K562 (cell line): Measurements from ENCODE around the gene PDPK1. TPM values are rescaled to one million over a fixed set of nuclear protein-coding genes. Genes with fewer than 3 reads are reported as not detected.

Source experiments
- ATAC-seq: fragments of 200-7000 bp; cut with Tn5 transposase; 3 replicates; pipeline ENCODE4 v1.9.1; 2020; ENCODE audit warnings: moderate library complexity
- BruUV-seq: library from RNA; stranded (reverse); fragments of 400-500 nt; replicated peaks from 2 replicates; lab custom pipeline; 2021; lab: Mats Ljungman, UMichigan
- CTCF ChIA-PET: fragments of 300-600 bp; formaldehyde crosslinking; extraction: SDS; loops from one replicate; lab custom pipeline; 2021; ENCODE audit warnings: low intra/inter-chr PET ratio; lab: Yijun Ruan, JAX
- POLR2A ChIA-PET: fragments of 300-600, 350-650 bp; sonication (Branson Sonifier 250); formaldehyde crosslinking; extraction: SDS; loops from one replicate; lab custom pipeline; 2021; ENCODE audit warnings: antibody characterized with exemption, inconsistent platforms; lab: Yijun Ruan, JAX
- DNase-seq, 4 experiments: peaks; one replicate each; pipeline versions ENCODE4 v3.0.0 to v3.0.0-alpha.2; 2011 to 2018; ENCODE audit warnings: low spot score in 3 of 4, mixed read lengths in 3 of 4; ENCODE audit errors: extremely low read depth in 1 of 4
- FAIRE-seq: peaks from 2 replicates; lab custom pipeline; 2011; peaks lifted over from hg19 to GRCh38; lab: Jason Lieb, UNC
- H2AFZ ChIP-seq: 2 replicates; pipeline ENCODE4 v1.6.0; 2011; ENCODE audit warnings: low read depth, low read length, control low read depth, inconsistent platforms
- H3K27ac ChIP-seq: fragments of 200-600 bp; 3 replicates; pipeline ENCODE4 v1.8.0; 2011; ENCODE audit warnings: low read depth, mild to moderate bottlenecking, control low read depth, inconsistent platforms, low read length, moderate library complexity, mixed read lengths; ENCODE audit errors: extremely low read depth
- H3K27me3 ChIP-seq, 2 experiments: fragments of 300-600 bp in 1 of 2; 2 replicates in 1 of 2; 3 replicates in 1 of 2; pipeline versions ENCODE4 v1.6.0 to v1.8.0; 2011; ENCODE audit warnings: inconsistent platforms in 2 of 2, low read length in 2 of 2, mild to moderate bottlenecking in 1 of 2, mixed read lengths in 1 of 2, moderate library complexity in 1 of 2; ENCODE audit not compliant: control insufficient read depth in 2 of 2, insufficient read depth in 2 of 2
- H3K36me3 ChIP-seq: fragments of 300-600 bp; 3 replicates; pipeline ENCODE4 v1.8.0; 2011; ENCODE audit warnings: mild to moderate bottlenecking, low read length, inconsistent platforms; ENCODE audit not compliant: control insufficient read depth, insufficient read depth
- H3K4me1 ChIP-seq, 2 experiments: fragments of 200-600 bp in 1 of 2; replicated peaks in 1 of 2; 2 replicates in 1 of 2; 3 replicates in 1 of 2; pipeline versions ENCODE4 v1.5.1 to v1.8.0; 2011; ENCODE audit warnings: inconsistent platforms in 2 of 2, low read length in 2 of 2, mild to moderate bottlenecking in 1 of 2, mixed read lengths in 1 of 2, moderate library complexity in 1 of 2; ENCODE audit not compliant: control insufficient read depth in 2 of 2, insufficient read depth in 2 of 2
- H3K4me2 ChIP-seq: 2 replicates; pipeline ENCODE4 v1.6.1; 2011; ENCODE audit warnings: low read length, control low read depth, inconsistent platforms, mixed read lengths; ENCODE audit not compliant: insufficient read depth
- H3K4me3 ChIP-seq: fragments of 200-600 bp; sonication (generic), shearing (Covaris generic); 2 replicates; pipeline ENCODE4 v1.5.1; 2016; ENCODE audit warnings: control low read depth, inconsistent platforms
- H3K79me2 ChIP-seq: fragments of 200-600 bp; 3 replicates; pipeline ENCODE4 v1.8.0; 2011; ENCODE audit warnings: low read length, inconsistent platforms; ENCODE audit not compliant: control insufficient read depth, insufficient read depth
- H3K9ac ChIP-seq, 2 experiments: 2 replicates each; pipeline versions ENCODE4 v1.6.0 to v1.6.1; 2011; ENCODE audit warnings: low read depth in 2 of 2, low read length in 2 of 2, control low read depth in 1 of 2, inconsistent platforms in 1 of 2, mild to moderate bottlenecking in 1 of 2, mixed read lengths in 1 of 2; ENCODE audit not compliant: insufficient read depth in 1 of 2
- H3K9me1 ChIP-seq: one replicate; pipeline ENCODE4 v1.6.0; 2011; ENCODE audit warnings: inconsistent platforms, mild to moderate bottlenecking, low read length, moderate library complexity; ENCODE audit not compliant: control insufficient read depth, insufficient read depth
- H3K9me3 ChIP-seq: replicated peaks from 2 replicates; pipeline ENCODE4 v1.5.1; 2011; ENCODE audit warnings: low read depth, low read length, inconsistent platforms; ENCODE audit not compliant: control insufficient read depth, insufficient read depth
- H4K20me1 ChIP-seq: replicated peaks from 2 replicates; pipeline ENCODE4 v1.6.1; 2011; ENCODE audit warnings: low read length, inconsistent platforms, mixed read lengths; ENCODE audit not compliant: control insufficient read depth, insufficient read depth
- E2F1 ChIP-seq: sonication (generic); formaldehyde crosslinking; IDR thresholded peaks from 2 replicates; pipeline ENCODE4 v1.8.1; 2023; ENCODE audit warnings: mild to moderate bottlenecking, missing genetic modification reagents, moderate library complexity
- ELF4 ChIP-seq: fragments of 450-650 bp; formaldehyde crosslinking; IDR thresholded peaks from 2 replicates; pipeline ENCODE4 v1.4.0; 2022; ENCODE audit warnings: missing genetic modification characterization
- HMBOX1 ChIP-seq: sonication (generic); IDR thresholded peaks from 2 replicates; pipeline ENCODE4 v1.6.1; 2016
- IRF2 ChIP-seq: sonication (generic); formaldehyde crosslinking; IDR thresholded peaks from 2 replicates; pipeline ENCODE4 v1.8.1; 2022; ENCODE audit warnings: mild to moderate bottlenecking, missing genetic modification reagents
- NCOA1 ChIP-seq: fragments of 450-650 bp; IDR thresholded peaks from 2 replicates; pipeline ENCODE4 v1.6.1; 2016; ENCODE audit warnings: low read depth
- U2AF1 ChIP-seq: fragments of 200-400 bp; formaldehyde crosslinking; optimal IDR thresholded peaks from 2 replicates; pipeline ENCODE3; 2017; ENCODE audit warnings: mild to moderate bottlenecking, low read depth, low read length, moderate library complexity
- ZNF133 ChIP-seq: fragments of 250-450 bp; sonication (Bioruptor Pico); IDR thresholded peaks from 2 replicates; pipeline ENCODE4 v1.4.0; 2020; ENCODE audit warnings: mild to moderate bottlenecking
- ZNF436 ChIP-seq: fragments of 250-450, 450-650 bp; sonication (Bioruptor Pico); formaldehyde crosslinking; IDR thresholded peaks from 2 replicates; pipeline ENCODE4 v1.7.0; 2020; ENCODE audit warnings: mild to moderate bottlenecking
- WGBS: fragments of 100-300 bp; shearing (Covaris generic); methylation state at CpG from one replicate; pipeline ENCODE4 v1.1.6; 2016; ENCODE audit warnings: low coverage, mixed read lengths; ENCODE audit not compliant: insufficient coverage; ENCODE audit errors: missing lambda C conversion rate; 5-methylcytosine and 5-hydroxymethylcytosine counted together
- in situ Hi-C: fragments of 300-500 bp; cut with MboI; formaldehyde crosslinking; loops from 4 replicates; pipeline ENCODE4 v1.15.0; 2018; ENCODE audit warnings: inconsistent platforms, mixed read lengths
- intact Hi-C: fragments of 100-400 bp; cut with micrococcal nuclease; formaldehyde crosslinking; loops from 2 replicates; pipeline ENCODE4 v1.14.2; 2022
- polyA plus RNA-seq, 8 experiments: library from polyadenylated mRNA; depleted of rRNA in 4 of 8; stranded (reverse) in 5 of 8; unstranded in 3 of 8; fragments of >200 nt; fragmentation: Nextera tagmentation in 2 of 8; fragmentation: Illumina TruSeq in 1 of 8; extraction: Ambion mirVana in 2 of 8; extraction: Trizol in 1 of 8; gene quantifications; 2 replicates each; pipeline versions ENCODE4 v1.2.1 to v1.2.3, GENCODE V29; 2011 to 2014; ENCODE audit warnings: inconsistent platforms in 1 of 8, missing spikeins in 1 of 8
- total RNA-seq, 7 experiments: library from RNA; depleted of rRNA in 6 of 7; stranded (reverse); fragments of >200 nt in 6 of 7; fragmentation: Illumina TruSeq in 2 of 7; extraction: Trizol in 2 of 7; gene quantifications; 2 replicates each; pipeline versions ENCODE4 v1.2.1 to v1.2.3, GENCODE V29; 2011 to 2021; ENCODE audit warnings: low replicate concordance in 1 of 7
- TF ChIP-seq, protein P1 (sequence below): fragments of 250-450 bp; sonication (Bioruptor Pico); IDR thresholded peaks from 2 replicates; pipeline ENCODE4 v1.8.0; 2021; ENCODE audit warnings: mild to moderate bottlenecking, moderate library complexity
- TF ChIP-seq, protein P2 (sequence below): fragments of 450-650 bp; formaldehyde crosslinking; IDR thresholded peaks from 2 replicates; pipeline ENCODE4 v1.4.0; 2022; ENCODE audit warnings: missing genetic modification characterization

The PDPK1 gene
- total and polyA plus RNA-seq, 9 of the 15 experiments (the other 6 are each of a cell fraction or from before 2014, with no cell fraction given): 4.0 to 37.2 (median 18.7) TPM

DNA sequence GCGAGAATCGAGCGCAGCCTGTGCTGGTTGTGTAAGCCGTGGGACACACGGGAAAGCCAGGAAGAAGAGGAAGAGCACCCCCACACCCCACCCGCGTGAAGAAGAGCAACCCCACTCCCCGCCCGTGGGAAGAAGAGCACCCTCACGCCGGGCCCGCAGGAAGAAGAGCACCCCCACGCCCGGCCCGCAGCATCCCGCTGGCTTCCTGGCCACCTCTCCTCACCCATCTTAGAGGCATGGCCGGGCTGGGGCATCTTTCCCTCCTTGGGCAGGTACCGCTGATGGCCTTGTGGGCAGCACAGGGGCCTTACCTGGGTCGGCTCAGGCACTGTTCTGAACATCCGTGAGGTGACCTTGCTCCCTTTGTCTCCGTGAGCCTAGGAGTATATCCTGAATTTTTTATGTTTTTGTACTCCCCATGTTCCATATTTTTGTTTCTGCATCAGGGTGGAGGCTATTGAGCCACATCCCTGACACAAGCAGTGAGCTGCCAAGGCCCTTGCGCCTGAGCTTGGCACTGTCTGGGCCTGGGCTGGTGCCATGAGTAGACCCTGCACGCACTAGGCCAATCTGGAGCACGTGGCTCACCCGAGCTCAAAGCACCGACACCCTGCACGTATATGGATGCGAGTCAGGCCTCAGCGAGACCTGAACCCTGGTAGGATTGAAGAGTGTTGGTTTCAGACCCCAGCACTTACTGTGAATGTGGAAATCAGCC, 73.1 kb downstream of the PDPK1 start:
- Histone ChIP-seq H3K27ac (no peak overlapping the region), H3K9me1 (no peaks in the 10 kb centered on the region), H3K27me3 (no peaks in the 10 kb centered on the region), H2AFZ (no peak overlapping the region), H3K9ac (no peak overlapping the region), H4K20me1 (no peaks in the 10 kb centered on the region), H3K4me3 (no peak overlapping the region), H3K4me2 (no peak overlapping the region), H3K36me3 (peaks cover 26% of the 10 kb centered on the region; the same call in 2 of the 3 replicates), H3K9me3 (no peaks in the 10 kb centered on the region), H3K4me1 (no peaks in the 10 kb centered on the region), H3K79me2 (peaks cover 6% of the 10 kb centered on the region)
- intact Hi-C loops (no loop called here), in situ Hi-C loops (loop anchor here (5.0 kb wide), 1 partner anchor 81 kb away; no protein-coding TSS in a partner anchor)
- BruUV-seq: no TSS peak
- FAIRE-seq (no peak), ATAC-seq (no peak), DNase-seq (no peak)
- 95% methylated on average over 16 of the region's 29 CpGs for WGBS
- POLR2A ChIA-PET: no interaction called here
- no peak for TF ChIP-seq ZNF133 (CRISPR knock-in tag)
- CTCF ChIA-PET: no interaction called here

GRCh38 chr16:2611499-2611862, 73.7 kb downstream of the PDPK1 start:
- Histone ChIP-seq H3K9me1 (no peaks in the 10 kb centered on the region), H3K9ac (no peak overlapping the region), H3K27ac (no peak overlapping the region), H3K9me3 (no peaks in the 10 kb centered on the region), H3K36me3 (peaks cover 26% of the 10 kb centered on the region; the same call in 2 of the 3 replicates), H3K4me3 (no peak overlapping the region), H3K4me1 (no peaks in the 10 kb centered on the region), H3K27me3 (no peaks in the 10 kb centered on the region), H3K4me2 (no peak overlapping the region), H4K20me1 (no peaks in the 10 kb centered on the region), H2AFZ (no peak overlapping the region), H3K79me2 (peaks cover 6% of the 10 kb centered on the region)
- CTCF ChIA-PET: no interaction called here
- in situ Hi-C loops (loop anchor here (5.0 kb wide), 1 partner anchor 81 kb away; no protein-coding TSS in a partner anchor), intact Hi-C loops (no loop called here)
- no peak for TF ChIP-seq HMBOX1
- TF ChIP-seq, protein P1, sequence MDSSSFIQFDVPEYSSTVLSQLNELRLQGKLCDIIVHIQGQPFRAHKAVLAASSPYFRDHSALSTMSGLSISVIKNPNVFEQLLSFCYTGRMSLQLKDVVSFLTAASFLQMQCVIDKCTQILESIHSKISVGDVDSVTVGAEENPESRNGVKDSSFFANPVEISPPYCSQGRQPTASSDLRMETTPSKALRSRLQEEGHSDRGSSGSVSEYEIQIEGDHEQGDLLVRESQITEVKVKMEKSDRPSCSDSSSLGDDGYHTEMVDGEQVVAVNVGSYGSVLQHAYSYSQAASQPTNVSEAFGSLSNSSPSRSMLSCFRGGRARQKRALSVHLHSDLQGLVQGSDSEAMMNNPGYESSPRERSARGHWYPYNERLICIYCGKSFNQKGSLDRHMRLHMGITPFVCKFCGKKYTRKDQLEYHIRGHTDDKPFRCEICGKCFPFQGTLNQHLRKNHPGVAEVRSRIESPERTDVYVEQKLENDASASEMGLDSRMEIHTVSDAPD (CRISPR knock-in tag): no peak
- TF ChIP-seq IRF2 (CRISPR knock-in tag): no peak
- no peak for TF ChIP-seq U2AF1
- TF ChIP-seq E2F1 (CRISPR knock-in tag): no peak
- no peak for TF ChIP-seq ZNF436
- TF ChIP-seq, protein P2, sequence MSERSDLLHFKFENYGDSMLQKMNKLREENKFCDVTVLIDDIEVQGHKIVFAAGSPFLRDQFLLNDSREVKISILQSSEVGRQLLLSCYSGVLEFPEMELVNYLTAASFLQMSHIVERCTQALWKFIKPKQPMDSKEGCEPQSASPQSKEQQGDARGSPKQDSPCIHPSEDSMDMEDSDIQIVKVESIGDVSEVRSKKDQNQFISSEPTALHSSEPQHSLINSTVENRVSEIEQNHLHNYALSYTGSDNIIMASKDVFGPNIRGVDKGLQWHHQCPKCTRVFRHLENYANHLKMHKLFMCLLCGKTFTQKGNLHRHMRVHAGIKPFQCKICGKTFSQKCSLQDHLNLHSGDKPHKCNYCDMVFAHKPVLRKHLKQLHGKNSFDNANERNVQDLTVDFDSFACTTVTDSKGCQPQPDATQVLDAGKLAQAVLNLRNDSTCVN (CRISPR knock-in tag): no peak
- TF ChIP-seq NCOA1: no peak
- no peak for TF ChIP-seq ELF4
- no TSS peak for BruUV-seq
- ATAC-seq: no peak
- no peak for FAIRE-seq
- 100% methylated on average over 6 of the region's 12 CpGs for WGBS
- POLR2A ChIA-PET: no interaction called here
- DNase-seq: no peak
